RWPE2 (cell line): ENCODE data around the gene SH3BP1.

Experiments
- ATAC-seq: fragments of 200-7000 bp; cut with Tn5 transposase; 3 replicates; pipeline ENCODE4 v1.9.1; 2021; ENCODE audit warnings: low read depth
- DNase-seq: peaks from one replicate; pipeline ENCODE4 v3.0.0-alpha.2; 2020; ENCODE audit warnings: low spot score
- H3K27ac ChIP-seq: fragments of 450-650 bp; 2 replicates; pipeline ENCODE4 v1.5.1; 2017; ENCODE audit warnings: mild to moderate bottlenecking; ENCODE audit not compliant: poor library complexity, severe bottlenecking
- H3K27me3 ChIP-seq: fragments of 250-450 bp; sonication (Bioruptor Pico); 2 replicates; pipeline ENCODE4 v1.5.1; 2021; ENCODE audit warnings: mild to moderate bottlenecking, moderate library complexity; ENCODE audit not compliant: insufficient read depth, poor library complexity, severe bottlenecking
- H3K36me3 ChIP-seq: fragments of 250-450 bp; sonication (Bioruptor Pico); 2 replicates; pipeline ENCODE4 v1.5.1; 2020; ENCODE audit warnings: low read depth, mild to moderate bottlenecking, moderate library complexity
- H3K4me1 ChIP-seq: fragments of 250-450 bp; sonication (Bioruptor Pico); 2 replicates; pipeline ENCODE4 v1.5.1; 2021; ENCODE audit warnings: mild to moderate bottlenecking, moderate library complexity; ENCODE audit not compliant: insufficient read depth, poor library complexity, severe bottlenecking
- H3K4me3 ChIP-seq: fragments of 250-450 bp; sonication (Bioruptor Pico); 2 replicates; pipeline ENCODE4 v1.5.1; 2021; ENCODE audit warnings: mild to moderate bottlenecking, moderate library complexity; ENCODE audit not compliant: severe bottlenecking
- H3K9me3 ChIP-seq: fragments of 250-450 bp; sonication (Bioruptor Pico); 2 replicates; pipeline ENCODE4 v1.5.1; 2021; ENCODE audit warnings: mild to moderate bottlenecking, moderate library complexity; ENCODE audit not compliant: severe bottlenecking
- TF ChIP-seq, protein P1 (sequence below): fragments of 450-650 bp; IDR thresholded peaks from one replicate; pipeline ENCODE4 v1.5.1; 2017; ENCODE audit warnings: mild to moderate bottlenecking, moderate library complexity; ENCODE audit not compliant: poor library complexity, severe bottlenecking

SH3BP1 gene

DNA sequence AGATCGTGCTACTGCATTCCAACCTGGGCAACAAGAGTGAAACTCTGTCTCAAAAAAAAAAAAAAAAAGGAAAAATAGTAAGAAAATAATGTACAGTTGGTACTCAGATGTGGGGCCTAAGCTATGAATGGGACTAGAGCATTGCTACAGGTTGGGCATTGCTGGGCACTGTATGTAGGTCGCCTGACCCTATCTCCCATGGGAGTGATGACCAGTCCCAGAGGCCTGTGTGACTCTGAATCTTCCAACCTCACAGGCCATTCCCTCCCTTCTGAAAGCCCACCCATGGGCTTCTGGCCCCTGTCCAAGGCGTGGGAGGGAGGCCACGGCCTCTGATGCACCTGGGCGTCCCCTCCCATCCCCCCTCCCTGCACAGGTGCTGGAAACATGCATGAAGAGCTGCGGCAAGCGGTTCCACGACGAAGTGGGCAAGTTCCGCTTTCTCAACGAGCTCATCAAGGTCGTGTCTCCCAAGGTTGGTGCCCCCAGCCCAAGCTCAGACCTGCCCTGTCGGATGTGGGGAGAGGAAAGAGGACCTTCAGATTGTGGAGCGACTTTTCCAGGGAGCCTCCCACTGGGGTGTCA, 21.3 kb upstream of the SH3BP1 start:
- Histone ChIP-seq H3K27ac (no peak overlapping the region), H3K27me3 (no peaks in the 10 kb centered on the region), H3K4me3 (no peak overlapping the region), H3K9me3 (no peaks in the 10 kb centered on the region), H3K36me3 (peaks cover 47% of the 10 kb centered on the region), H3K4me1 (no peaks in the 10 kb centered on the region)
- ATAC-seq: no peak
- TF ChIP-seq, protein P1, sequence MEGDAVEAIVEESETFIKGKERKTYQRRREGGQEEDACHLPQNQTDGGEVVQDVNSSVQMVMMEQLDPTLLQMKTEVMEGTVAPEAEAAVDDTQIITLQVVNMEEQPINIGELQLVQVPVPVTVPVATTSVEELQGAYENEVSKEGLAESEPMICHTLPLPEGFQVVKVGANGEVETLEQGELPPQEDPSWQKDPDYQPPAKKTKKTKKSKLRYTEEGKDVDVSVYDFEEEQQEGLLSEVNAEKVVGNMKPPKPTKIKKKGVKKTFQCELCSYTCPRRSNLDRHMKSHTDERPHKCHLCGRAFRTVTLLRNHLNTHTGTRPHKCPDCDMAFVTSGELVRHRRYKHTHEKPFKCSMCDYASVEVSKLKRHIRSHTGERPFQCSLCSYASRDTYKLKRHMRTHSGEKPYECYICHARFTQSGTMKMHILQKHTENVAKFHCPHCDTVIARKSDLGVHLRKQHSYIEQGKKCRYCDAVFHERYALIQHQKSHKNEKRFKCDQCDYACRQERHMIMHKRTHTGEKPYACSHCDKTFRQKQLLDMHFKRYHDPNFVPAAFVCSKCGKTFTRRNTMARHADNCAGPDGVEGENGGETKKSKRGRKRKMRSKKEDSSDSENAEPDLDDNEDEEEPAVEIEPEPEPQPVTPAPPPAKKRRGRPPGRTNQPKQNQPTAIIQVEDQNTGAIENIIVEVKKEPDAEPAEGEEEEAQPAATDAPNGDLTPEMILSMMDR: no peak
- no peak for DNase-seq

DNA sequence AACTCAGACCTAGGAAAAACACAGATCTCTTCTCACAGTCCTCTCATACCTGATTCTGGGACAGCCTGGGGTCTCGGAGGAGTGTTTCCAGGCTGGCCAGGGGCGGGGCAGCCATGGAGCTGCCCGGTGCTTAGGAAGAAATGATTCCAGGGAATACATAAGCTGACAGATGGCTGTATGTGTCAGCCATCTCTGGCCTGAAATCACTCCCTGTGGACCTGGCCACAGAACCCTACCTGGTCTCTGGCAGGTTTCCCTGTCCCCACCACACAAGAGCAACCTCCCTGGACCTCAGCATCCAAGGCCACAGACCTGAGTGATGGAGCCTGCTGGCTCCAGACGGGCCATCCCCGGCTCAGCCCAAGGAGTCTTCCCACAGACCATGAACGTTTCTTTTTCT, 20.8 kb upstream of the SH3BP1 start:
- Histone ChIP-seq H3K4me1 (no peaks in the 10 kb centered on the region), H3K27ac (no peak overlapping the region), H3K4me3 (no peak overlapping the region), H3K9me3 (no peaks in the 10 kb centered on the region), H3K36me3 (peaks cover 47% of the 10 kb centered on the region), H3K27me3 (no peaks in the 10 kb centered on the region)
- ATAC-seq (no peak), DNase-seq (no peak)
- TF ChIP-seq, protein P1: no peak

DNA sequence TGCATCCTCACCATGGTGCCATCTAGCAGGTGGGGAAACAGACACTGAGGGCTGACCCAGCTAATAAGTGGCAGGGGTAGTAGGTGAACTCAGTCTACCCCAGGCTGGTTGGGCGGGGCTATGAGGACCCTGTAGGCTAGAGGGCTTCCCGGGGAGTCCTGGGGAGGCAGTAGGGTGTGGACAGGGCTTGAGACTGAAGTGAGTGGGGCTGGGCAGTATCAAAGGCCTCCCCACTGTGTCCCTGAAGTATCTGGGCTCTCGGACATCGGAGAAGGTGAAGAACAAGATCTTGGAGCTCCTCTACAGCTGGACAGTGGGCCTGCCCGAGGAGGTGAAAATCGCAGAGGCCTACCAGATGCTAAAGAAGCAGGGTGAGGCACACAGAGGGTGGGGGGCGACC, 19.5 kb upstream of the SH3BP1 start:
- TF ChIP-seq, protein P1: no peak
- Histone ChIP-seq H3K27me3 (no peaks in the 10 kb centered on the region), H3K9me3 (no peaks in the 10 kb centered on the region), H3K4me3 (no peak overlapping the region), H3K27ac (no peak overlapping the region), H3K4me1 (no peaks in the 10 kb centered on the region), H3K36me3 (peaks cover 42% of the 10 kb centered on the region)
- ATAC-seq (no peak), DNase-seq (no peak)

DNA sequence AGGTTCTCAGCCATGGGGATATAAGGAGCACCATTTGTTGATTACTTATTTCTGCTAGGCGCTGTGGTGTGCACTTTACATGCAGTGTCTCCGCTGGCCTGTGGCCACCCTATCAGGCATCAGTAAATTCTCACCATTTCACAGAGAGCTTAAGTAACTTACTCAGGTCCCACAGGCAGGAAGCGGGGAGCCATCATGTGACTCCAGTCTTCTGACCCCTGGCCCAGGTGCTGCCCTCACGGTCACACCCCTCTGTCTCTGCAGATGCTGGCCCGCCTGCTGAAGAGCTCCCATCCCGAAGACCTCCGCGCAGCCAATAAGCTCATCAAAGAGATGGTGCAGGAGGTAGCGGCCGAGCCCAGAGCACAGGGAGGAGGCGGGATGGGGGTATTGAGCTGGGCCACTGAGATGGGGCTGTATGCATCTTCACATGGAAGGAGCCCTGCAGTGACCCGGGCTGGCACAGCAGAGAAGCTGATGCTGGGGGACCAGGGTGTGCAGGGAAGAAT, 18.1 kb upstream of the SH3BP1 start:
- DNase-seq (no peak), ATAC-seq (no peak)
- no peaks in the 10 kb centered on the region for H3K27me3 ChIP-seq
- peaks cover 33% of the 10 kb centered on the region for H3K36me3 ChIP-seq
- H3K27ac ChIP-seq: no peak overlapping the region
- no peaks in the 10 kb centered on the region for H3K9me3 ChIP-seq
- TF ChIP-seq, protein P1: no peak
- H3K4me1 ChIP-seq: no peaks in the 10 kb centered on the region
- no peak overlapping the region for H3K4me3 ChIP-seq
